HG03457 (cell line): ENCODE results near the gene RSRC2.
"Not testable (repeated sequence)": the region's sequence is repeated elsewhere in the genome, so short reads cannot be mapped to it uniquely, and the experiment has no call there.

Source experiments
- ATAC-seq: cut with Tn5 transposase; IDR thresholded peaks from one replicate; pipeline ENCODE4 v1.9.1; 2021; ENCODE audit warnings: moderate number of reproducible peaks; ENCODE audit not compliant: unreplicated experiment

RSRC2 gene

DNA sequence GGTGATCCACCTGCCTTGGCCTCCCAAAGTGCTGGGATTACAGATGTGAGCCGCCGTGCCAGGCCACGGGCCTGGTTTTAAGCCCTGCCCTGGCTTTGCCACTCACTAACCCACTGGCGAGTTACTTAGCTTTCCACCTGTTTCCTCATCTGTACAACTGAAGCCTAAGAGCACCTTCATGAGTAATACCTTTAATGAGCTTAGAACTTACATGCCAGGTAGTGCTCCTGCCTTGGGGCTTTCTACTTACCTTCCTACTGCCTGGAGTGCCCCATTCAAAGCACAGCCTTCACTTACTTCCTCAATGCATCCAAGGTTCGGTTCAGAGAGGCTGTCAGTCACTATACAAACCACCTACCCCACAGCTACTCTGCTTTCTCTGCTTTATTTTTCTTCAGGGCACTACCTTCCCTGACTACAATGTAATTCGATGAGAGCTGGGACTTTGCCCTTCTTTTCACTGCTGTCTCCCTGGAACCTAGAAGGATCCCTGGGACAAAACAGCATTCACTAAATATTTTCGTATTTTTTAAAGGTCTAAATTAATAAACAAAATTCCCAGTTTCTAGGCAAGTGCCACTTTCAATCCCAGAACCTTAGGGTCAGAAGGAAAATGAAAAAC lies 39.8 kb downstream of the RSRC2 start:
- no peak for ATAC-seq

DNA sequence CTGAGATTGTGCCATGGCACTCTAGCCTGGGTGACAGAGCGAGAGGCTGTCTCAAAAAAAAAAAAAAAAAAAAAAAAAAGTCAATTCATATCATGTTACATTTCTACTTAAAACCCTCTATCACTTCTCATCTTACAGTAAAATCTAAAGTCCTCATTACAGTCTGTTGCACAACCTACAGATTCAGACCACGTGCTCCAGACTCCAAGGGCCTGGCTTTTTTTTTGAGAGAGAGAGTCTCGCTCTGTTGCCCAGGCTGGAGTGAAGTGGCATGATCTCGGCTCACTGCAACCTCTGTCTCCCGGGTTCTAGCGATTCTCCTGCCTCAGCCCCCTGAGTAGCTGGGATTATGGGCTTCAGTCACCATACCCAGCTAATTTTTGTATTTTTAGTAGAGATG lies 40.4 kb downstream of the RSRC2 start:
- not testable (repeated sequence) for ATAC-seq

DNA sequence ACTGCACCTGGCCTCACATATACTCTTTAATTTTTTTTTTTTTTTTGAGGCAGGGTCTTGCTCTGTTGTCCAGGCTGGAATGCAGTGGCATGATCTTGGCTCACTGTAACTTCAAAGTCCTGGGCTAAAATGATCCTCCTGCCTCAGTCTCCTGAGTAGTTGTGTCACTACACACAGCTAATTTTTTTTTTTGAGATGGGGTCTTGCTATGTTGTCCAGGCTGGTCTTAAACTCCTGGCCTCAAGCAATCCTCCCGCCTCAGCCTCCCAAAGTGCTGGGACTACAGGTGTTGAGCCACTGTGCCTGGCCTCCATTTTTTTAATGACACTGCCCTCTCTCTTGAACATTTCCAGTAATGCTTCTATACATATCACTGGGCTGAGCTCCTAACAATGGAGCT lies 42.4 kb downstream of the RSRC2 start:
- ATAC-seq, result not testable (repeated sequence)

DNA sequence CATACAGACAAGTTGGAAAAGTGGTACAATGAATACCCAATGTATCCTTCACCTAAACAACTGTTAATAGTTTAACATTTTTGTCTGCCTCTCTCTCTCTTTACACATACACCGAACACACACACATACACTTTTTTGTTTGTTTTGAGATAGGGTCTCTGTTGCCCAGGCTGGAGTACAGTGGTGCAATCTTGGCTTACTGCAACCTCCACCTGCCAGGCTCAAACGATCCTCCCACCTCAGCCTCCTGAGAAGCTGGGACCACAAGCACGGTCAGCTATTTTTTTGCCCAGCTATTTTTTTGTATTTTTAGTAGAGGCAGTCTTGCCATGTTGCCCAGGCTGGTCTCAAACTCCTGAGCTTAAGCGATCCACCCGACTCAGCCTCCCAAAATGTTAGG lies 42.8 kb downstream of the RSRC2 start:
- no peak for ATAC-seq

DNA sequence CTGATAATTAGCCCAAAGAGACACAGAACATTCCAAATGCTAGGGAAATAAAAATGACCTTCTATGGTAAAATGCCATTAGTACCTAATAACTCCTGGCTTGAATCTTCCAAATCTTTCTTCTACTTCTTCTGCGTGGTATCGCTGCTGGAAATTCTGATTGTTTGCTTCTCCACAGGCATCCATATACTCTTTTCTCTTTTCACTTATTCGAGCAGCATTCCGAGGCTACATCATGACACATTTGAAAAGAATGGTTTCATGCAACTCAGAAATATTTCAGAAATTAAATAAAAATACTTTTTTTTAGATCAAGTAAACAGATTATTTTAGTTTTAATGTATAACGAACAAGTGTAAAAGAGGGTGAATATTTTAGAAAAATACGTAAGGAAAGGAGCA lies 44.9 kb downstream of the RSRC2 start:
- ATAC-seq, result no peak

DNA sequence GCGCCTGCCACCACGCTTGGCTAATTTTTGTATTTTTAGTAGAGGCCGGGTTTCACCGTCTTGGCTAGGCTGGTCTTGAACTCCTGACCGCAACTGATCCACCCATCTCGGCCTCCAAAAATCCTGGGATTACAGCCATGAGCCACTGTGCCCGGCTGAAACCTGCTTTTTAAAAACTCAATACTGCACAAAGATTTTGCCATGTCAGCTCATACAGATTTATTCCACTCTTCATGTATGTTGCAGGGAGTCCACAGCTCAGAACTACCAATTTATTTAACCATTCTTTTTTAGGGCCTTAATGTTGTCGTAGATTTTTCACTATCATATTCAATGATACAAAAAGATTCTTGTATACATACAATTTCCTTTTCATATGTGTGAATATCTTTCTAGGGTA lies 46.0 kb downstream of the RSRC2 start:
- no peak for ATAC-seq

DNA sequence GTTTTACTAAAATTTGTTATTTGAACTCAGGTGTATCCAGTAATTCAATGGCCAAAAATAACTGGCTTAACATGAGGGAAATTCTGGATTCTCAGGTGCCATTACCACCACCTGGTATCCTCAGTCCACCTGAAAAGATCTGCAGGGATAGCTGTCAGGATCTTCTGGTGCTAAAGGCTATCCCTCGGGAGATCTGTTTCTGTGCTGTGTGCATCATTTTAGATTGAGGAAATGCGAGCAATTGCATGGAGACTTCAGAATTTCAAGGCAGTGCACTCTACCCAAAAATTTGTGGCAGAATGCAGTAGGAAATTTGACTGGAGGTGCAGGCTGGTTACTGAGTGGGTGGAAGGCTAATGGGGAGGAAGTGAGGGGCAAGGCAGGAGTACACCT lies 52.4 kb downstream of the RSRC2 start:
- ATAC-seq, result no peak

DNA sequence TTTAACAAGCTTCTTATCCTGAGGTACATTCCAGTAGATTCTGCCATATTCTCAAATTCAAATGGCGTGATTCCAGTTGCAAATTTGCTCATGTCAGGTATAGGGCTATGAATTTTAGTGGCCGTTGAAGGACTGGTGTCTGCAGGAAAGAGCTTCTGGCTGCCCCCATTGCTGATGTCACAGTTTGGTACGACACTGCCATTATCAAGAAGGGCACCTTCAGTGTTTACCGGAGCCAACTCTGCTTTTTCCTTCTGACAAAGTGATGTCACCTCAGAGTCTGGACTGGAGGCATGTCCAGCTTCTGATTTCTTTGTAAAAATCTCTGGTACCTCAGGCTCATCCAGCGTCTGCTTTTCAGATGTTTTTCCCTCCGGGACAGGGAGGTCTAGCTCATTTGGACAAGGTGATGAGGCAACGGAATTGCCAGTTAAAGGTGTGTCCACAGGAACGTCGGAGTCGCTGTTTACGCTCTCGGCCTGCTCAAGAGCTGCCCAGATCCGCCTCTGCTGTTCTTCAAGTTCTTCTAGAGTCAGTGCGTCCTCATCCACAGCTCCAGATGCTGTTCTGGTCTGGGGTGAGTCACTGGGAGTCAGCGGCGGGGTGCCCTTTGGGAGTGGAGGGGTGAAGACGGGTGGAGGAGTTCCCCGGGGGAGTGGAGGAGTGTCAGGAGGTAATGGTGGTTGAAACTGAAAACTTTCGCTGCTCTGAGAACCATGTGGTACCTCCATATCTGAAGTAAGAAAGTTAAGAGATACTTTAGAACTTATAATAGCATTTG lies 53.0 kb downstream of the RSRC2 start:
- ATAC-seq, result no peak

DNA sequence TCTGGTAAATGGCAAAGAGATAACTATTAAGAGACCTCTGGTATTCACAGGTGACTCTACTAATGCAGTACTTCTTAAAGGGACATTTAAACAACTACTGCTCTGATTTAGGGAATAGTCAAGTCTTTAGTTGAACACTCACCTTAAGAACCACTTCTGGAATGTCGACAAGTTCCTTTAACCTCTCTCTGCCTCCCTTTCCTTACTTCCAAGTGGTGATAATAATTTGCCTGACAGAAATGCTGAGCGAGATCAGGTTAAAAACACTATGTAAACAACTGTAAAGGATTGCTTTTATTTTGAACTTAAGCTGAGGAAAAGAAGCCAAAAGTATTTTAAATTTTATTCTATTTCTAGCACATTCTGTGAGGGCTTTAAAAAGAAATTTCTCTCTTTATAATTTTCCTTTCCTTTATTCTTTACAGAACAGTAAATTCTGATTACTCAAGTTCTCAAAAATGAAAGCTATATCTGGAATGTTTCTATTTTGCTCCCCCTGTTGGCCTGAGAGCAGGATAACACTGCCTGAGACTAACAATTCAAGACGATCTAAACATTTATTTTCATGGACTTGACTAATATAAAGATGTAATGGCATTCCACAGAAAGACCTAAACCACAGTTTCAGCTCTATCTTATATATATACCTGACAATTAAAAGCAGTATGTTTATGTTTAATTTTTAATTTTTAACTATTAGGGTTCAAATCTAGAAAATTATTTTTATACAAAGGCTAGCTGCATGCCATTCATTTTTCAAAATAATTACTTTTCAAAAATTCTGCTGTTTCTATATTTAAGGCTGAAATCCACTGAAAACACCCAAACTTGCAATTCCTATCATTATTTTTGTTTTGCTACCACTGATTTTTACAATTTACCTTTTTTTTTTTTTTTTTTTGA lies 55.2 kb downstream of the RSRC2 start:
- ATAC-seq, result no peak

DNA sequence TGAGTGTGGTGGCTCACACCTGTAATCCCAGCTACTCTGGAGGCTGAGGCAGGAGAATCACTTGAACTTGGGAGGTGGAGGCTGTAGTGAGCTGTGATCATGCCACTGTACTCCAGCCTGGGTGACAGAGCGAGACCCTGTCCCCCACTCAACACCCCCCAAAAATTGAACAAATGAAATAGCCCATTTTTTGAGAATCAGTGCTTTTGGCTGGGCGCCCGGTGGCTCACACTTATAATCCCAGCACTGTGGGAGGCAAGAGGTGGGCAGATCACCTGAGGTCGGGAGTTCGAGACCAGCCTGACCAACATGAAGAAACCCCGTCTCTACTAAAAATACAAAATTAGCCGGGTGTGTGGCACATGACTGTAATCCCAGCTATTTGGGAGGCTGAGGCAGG lies 56.2 kb downstream of the RSRC2 start:
- not testable (repeated sequence) for ATAC-seq

DNA sequence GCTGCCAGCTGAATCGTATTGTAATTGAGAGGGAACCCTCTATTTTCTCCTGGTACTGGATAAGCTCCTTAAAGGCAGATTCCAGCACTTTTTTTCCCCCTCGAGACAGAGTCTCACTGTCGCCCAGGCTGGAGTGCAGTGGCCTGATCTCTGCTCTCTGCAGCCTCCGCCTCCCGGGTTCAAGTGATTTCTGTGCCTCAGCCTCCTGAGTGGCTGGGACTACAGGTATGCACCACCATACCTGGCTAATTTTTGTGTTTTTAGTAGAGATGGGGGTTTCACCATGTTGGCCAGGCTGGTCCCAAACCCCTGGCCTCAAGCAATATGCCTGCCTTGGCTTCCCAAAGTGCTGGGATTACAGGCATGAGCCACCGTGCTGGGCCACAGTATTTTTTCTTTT lies 56.9 kb downstream of the RSRC2 start:
- not testable (repeated sequence) for ATAC-seq

DNA sequence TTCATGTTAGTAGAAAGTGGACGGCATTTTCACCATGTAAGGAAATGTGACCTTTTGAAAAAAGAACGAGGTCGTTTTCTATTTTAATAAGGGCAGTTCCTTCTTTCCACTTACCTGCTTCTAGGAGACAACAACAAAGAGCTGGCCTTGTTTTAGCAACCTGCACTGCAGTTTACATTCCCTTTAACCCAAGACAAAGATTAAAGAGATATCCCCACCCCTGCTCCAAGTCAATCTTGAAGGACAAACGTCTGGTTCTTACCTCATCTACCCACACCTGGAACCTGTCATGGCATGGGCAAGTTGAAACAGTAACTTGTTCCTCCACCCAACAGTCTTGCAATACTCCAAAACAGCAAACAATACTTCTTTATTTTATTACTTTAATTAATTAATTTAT lies 58.8 kb downstream of the RSRC2 start:
- no peak for ATAC-seq

DNA sequence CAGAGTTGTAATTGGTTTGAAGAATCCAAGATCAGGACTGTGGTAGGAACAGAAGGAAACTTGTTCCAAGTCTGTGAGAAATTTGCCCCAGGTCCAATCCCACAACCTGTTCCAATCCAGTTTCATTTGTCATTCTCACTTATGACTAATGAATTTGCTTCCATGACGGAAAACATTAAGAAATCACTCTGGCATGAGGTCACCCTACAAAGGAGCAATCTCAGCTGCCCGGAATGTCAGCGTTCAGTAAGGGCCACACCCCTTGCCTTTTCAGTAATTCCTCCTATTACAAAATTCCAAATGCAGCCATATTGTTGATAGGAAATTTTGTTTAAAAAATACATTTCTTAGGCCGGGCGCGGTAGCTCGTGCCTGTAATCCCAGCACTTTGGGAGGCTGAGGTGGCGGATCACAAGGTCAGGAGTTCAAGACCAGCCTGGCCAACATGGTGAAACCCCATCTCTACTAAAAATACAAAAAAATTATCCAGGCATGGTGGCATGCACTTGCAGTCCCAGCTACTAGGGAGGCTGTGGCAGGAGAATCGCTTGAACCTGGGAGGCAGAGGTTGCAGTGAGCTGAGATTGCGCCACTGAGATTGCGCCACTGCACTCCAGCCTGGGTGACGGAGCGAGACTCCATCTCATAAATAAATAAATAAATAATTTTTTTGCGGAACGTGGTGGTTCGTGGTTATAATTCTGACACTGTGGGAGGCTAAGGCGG lies 62.3 kb downstream of the RSRC2 start:
- ATAC-seq, result not testable (repeated sequence)

DNA sequence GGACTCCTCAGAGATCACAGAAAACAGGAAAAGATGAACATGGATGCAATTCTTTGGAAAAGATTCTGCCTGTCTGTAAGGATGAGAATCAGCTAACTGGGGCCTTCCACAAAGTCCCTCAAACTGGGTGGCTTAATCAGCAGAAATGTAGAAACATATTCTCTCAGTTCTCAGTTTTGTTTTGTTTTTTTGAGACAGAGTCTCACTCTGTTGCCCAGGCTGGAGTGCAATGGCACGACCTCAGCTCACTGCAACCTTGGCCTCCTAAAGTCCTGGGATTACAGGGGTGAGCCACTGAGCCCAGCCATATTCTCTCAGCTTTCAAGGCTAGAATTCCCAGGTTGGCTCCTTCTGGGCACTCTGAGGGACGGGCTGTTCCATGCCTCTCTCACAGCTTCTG lies 66.1 kb downstream of the RSRC2 start:
- no peak for ATAC-seq

DNA sequence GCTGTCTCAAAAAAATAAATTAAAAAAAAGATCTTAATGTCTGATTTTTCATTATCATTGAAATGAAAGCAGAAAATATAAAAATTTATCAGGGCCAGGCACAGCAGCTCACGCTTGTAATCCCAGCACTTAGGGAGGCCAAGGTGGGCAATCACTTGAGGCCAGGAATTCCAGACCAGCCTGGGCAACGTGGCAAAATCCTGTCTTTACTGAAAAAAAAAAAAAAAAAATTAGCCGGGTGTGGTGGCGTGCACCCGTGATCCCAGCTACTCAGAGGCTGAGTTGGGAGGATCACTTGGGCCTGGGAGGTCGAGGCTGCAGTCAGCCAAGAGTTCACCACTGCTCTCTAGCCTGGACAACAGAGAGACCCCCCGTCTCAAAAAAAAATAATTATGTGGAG lies 66.7 kb downstream of the RSRC2 start:
- no peak for ATAC-seq

DNA sequence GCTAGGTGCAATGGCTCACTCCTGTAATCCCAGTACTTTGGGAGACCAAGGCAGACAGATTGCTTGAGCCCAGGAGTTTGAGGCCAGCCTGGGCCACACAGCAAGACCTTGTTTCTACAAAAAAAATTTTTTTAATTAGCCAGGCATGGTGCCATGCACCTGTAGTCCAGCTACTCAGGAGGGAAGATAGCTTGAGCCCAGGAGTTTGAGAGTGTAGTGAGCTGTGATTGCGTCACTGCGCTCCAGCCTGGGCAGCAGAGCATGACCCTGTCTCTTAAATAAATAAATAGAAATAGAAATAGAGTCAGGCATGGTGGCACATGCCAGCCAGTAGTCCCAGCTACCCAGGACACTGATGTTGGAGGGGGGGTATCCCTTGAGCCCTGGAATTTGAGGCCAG lies 67.5 kb downstream of the RSRC2 start:
- no peak for ATAC-seq

DNA sequence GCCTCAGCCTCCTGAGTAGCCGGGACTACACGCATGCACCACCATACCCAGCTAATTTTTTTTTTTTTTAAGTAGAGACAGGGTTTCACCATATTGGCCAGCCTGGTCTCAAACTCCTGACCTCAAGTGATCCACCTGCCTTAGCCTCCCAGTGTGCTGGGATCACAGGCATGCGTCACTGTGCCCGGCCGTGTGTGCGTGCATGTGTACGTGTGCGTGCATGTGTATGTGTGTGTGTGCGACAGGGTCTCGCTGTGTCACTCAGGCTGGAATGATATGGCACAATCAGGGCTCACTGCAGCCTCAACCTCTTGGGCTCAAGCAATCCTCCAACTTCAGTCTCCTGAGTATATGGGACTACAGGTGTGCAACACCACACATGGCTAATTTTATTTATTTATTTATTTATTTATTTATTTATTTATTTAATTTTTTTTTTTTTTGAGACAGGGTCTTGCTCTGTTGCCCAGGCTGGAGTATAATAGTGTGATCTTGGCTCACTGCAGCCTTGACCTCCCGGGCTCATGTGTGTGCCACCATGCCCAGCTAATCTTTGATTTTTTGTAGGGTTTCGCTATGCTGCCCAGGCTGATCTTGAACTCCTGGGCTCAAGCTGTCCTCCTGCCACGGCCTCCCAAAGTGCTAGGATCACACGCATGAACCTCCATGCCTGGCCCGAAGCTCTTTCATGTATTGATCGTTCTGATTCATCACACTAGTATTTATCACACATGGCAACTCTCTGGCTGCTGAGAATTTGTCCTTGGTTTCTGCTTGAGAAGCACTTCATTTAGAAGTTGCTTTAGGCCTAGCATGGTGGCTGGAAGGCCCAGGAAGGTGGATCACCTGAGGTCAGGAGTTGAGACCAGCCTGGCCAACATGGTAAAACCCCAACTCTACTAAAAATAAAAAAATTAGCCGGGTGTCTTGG lies 68.4 kb downstream of the RSRC2 start:
- no peak for ATAC-seq

DNA sequence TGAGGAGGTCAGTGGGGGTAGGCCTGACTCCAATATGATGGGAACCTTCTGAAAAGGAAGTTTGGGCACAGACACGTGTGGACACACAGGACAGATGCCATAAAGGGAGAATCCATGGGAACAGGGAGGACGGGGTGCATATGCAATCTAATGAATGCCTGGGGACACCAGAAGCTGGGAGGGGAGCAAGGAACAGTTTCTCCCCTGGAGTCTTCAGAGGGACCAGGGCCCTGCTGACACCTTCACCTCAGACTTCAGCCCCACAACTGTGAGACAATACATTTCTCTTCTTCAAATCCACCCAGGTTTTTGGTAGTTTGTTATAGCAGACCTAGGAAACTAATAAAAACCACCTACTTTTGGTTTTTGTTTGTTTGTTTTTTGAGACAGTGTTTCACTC lies 69.1 kb downstream of the RSRC2 start:
- ATAC-seq, result no peak

DNA sequence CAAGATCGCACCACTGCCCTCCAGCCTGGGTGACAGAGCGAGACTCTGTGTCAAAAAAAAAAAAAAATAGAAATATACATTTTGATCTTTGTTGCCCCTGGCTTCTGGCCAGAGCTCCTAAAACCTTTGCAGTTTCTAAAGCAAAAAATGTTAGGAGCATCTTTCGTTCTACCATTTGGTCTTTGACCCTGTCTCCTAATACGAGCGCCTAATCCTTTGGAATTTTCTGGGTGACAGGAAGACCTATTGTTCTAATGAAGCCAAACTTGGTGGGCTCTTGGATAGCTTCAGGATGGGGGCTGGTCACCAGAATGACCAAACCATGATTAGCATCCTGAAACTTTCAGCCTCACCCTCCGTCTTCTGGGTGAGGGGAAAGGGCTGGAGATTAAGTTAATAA lies 72.0 kb downstream of the RSRC2 start:
- ATAC-seq, result no peak

DNA sequence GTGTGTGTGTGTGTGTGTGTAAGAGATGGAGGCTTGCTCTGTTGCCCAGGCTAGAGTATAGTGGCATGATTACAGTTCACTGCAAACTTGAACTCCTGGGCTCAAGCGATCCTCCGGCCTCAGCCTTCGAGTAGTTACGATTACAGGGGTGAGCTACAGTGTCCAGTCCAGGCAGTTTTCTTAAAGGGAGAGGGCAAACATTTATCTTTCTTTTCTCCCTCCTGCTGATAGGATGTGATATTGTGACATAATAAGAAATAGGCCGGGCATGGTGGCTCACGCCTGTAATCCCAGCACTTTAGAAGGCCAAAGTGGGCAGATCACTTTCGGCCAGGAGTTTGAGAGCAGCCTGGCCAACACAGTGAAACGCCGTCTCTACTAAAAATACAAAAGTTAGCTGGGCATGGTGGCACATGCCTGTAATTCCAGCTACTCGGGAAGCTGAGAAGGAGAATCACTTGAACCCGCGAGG lies 72.5 kb downstream of the RSRC2 start:
- ATAC-seq, result no peak
